ENCODE results near the gene CCM2. TPM values are rescaled to one million over a fixed set of nuclear protein-coding genes. Genes with fewer than 3 reads are reported as not detected.

The CCM2 gene
- total RNA-seq, 1 experiment from 2014 or later, result 62.9 TPM

DNA sequence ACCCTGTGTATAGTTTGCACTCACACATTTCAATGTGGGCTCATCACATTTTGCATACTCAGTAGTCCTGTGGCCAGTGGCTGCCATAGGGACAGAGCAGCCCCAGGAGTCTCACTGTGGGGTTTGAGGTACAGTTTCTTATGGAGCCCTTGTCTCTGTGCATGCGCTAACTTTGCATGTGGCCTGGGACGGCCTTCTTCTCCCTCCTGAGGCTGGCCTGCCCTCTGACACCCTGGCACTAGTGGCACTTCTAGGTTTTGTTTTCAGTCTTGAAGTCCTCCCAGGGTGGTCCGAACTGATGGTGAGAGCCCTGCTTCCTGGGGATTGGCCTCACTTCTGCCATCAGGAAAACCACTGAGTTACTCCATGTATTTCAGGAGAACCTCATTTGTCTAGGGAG lies 67.6 kb downstream of the CCM2 start:
- DNase-seq, result no peak
- H3K9me3 Mint-ChIP-seq (ENCODE audit: low read depth, unreplicated experiment), result no peaks in the 10 kb centered on the region
- intact Hi-C loops (cut with micrococcal nuclease; ENCODE audit: unreplicated experiment), result no loop called here
- H3K4me3 Mint-ChIP-seq (ENCODE audit: low read depth, unreplicated experiment), result no peak overlapping the region
- no peaks in the 10 kb centered on the region for H3K27me3 Mint-ChIP-seq (ENCODE audit: unreplicated experiment)
- no TSS peak for BruUV-seq (replicated peaks)
- no peaks in the 10 kb centered on the region for H3K4me1 Mint-ChIP-seq (ENCODE audit: low read depth, unreplicated experiment)
- CTCF ChIA-PET, result no interaction called here
- TF ChIP-seq, protein P1, sequence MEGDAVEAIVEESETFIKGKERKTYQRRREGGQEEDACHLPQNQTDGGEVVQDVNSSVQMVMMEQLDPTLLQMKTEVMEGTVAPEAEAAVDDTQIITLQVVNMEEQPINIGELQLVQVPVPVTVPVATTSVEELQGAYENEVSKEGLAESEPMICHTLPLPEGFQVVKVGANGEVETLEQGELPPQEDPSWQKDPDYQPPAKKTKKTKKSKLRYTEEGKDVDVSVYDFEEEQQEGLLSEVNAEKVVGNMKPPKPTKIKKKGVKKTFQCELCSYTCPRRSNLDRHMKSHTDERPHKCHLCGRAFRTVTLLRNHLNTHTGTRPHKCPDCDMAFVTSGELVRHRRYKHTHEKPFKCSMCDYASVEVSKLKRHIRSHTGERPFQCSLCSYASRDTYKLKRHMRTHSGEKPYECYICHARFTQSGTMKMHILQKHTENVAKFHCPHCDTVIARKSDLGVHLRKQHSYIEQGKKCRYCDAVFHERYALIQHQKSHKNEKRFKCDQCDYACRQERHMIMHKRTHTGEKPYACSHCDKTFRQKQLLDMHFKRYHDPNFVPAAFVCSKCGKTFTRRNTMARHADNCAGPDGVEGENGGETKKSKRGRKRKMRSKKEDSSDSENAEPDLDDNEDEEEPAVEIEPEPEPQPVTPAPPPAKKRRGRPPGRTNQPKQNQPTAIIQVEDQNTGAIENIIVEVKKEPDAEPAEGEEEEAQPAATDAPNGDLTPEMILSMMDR (IDR thresholded peaks at IDR 0.05; ENCODE audit: unreplicated experiment), result no peak
- H3K27ac Mint-ChIP-seq (ENCODE audit: unreplicated experiment), result no peak overlapping the region
- peaks cover 6% of the 10 kb centered on the region for H3K36me3 Mint-ChIP-seq (ENCODE audit: insufficient read depth, unreplicated experiment)

DNA sequence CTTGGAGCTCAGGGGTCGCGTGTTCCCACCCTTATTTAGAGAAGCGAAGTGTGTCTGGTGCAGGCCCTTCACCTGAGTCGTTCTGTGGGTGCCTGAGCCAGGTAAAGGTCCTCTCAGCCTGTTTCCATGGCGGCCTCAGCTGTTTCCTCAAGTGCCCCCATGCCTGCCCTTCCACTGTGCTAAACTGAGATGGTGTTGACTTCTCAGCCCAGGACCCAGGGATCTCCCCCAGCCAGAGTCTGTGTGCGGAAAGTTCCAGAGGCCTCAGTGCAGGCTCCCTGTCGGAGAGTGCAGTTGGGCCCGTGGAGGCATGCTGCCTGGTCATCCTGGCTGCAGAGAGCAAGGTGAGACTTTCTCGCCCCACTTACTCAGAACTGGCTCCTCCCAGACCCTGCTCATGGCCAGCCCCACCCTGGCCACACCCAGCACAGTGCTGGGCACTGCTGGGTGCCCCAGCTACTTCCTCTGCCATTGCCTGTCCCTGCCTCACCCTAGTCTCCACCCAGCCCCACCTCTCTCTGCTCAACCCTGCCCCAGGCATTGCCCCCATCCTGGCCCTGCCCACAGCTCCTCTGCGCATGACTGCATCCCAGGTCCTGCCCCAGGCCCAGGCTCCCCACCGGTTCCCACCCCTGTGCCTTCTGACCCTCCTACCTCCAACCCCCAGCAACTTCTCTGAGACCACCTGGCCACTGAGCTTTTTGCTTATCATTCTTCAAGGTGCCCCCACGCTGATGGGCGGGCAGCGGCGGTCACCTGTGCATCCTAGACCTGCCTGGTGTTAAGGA lies 68.4 kb downstream of the CCM2 start:
- Mint-ChIP-seq H3K36me3 (ENCODE audit: insufficient read depth, unreplicated experiment) (peaks cover 6% of the 10 kb centered on the region), H3K27ac (ENCODE audit: unreplicated experiment) (no peak overlapping the region), H3K4me1 (ENCODE audit: low read depth, unreplicated experiment) (peaks cover 7% of the 10 kb centered on the region), H3K9me3 (ENCODE audit: low read depth, unreplicated experiment) (no peaks in the 10 kb centered on the region), H3K27me3 (ENCODE audit: unreplicated experiment) (no peaks in the 10 kb centered on the region), H3K4me3 (ENCODE audit: low read depth, unreplicated experiment) (no peak overlapping the region)
- TF ChIP-seq, protein P1 (IDR thresholded peaks at IDR 0.05; ENCODE audit: unreplicated experiment), result no peak
- CTCF ChIA-PET, result no interaction called here
- BruUV-seq (replicated peaks), result no TSS peak
- intact Hi-C loops (cut with micrococcal nuclease; ENCODE audit: unreplicated experiment), result no loop called here
- no peak for DNase-seq

DNA sequence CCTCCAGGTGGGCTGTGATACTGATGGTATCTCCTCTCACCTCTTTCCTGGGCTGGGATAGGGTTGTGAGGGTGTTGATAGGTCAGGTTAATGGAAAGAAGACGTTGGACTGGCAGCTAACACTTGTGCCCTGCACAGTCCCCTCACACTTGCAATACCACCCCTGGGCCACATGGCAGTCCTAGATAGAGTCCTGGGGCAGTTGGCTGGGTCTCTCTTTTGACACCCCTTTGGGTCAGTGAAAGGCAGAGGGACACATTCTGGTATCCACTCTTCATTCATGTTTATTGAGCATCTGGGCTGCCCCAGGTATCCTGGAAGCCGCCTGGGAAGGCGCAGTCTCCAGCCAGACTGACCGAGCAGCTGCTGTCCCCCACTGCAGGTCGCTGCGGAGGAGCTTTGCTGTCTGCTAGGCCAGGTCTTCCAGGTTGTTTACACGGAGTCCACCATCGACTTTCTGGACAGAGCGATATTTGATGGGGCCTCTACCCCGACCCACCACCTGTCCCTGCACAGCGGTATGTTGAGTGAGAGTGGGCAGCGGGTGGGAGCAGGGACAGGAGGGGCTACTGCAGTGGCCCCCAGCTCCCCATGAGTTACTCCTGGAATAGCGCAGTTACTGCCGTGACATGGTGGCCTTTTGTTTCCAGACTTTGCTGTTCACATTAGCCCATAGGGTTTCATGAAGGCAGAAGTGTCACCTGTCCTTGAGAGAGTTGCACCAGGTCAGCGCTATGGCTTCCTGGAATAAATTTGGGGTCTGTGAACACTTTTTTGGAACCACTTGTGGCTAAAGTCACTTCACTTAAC lies 69.6 kb downstream of the CCM2 start:
- peaks cover 12% of the 10 kb centered on the region for H3K36me3 Mint-ChIP-seq (ENCODE audit: insufficient read depth, unreplicated experiment)
- intact Hi-C loops (cut with micrococcal nuclease; ENCODE audit: unreplicated experiment), result no loop called here
- no TSS peak for BruUV-seq (replicated peaks)
- no peak overlapping the region for H3K27ac Mint-ChIP-seq (ENCODE audit: unreplicated experiment)
- no peaks in the 10 kb centered on the region for H3K9me3 Mint-ChIP-seq (ENCODE audit: low read depth, unreplicated experiment)
- H3K4me3 Mint-ChIP-seq (ENCODE audit: low read depth, unreplicated experiment), result no peak overlapping the region
- CTCF ChIA-PET, result no interaction called here
- H3K4me1 Mint-ChIP-seq (ENCODE audit: low read depth, unreplicated experiment), result peaks cover 14% of the 10 kb centered on the region
- DNase-seq, result no peak
- TF ChIP-seq, protein P1 (IDR thresholded peaks at IDR 0.05; ENCODE audit: unreplicated experiment), result peak; percentile 24
- no peaks in the 10 kb centered on the region for H3K27me3 Mint-ChIP-seq (ENCODE audit: unreplicated experiment)

DNA sequence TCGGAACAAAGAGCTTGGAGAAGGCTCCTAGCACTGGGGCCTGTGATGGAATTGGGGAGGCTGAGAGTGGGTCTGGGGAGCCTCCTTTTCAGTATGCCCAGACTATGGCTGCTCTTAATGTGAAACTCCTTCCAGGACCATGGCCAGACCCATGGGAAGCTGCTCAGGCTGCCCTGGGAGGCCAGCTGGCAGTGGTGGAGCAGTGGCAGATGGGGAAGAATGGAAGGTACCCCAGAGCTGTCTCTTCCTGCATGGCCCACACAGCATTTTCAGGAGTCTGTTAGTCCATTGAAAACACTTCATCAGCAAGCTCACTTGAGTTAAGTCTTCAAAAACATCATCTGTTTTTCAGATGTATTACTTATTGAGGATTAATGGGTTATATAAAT lies 70.2 kb downstream of the CCM2 start:
- intact Hi-C loops (cut with micrococcal nuclease; ENCODE audit: unreplicated experiment), result no loop called here
- TF ChIP-seq, protein P1 (IDR thresholded peaks at IDR 0.05; ENCODE audit: unreplicated experiment), result no peak
- Mint-ChIP-seq H3K36me3 (ENCODE audit: insufficient read depth, unreplicated experiment) (peaks cover 15% of the 10 kb centered on the region), H3K9me3 (ENCODE audit: low read depth, unreplicated experiment) (no peaks in the 10 kb centered on the region), H3K4me3 (ENCODE audit: low read depth, unreplicated experiment) (no peak overlapping the region), H3K27me3 (ENCODE audit: unreplicated experiment) (no peaks in the 10 kb centered on the region), H3K27ac (ENCODE audit: unreplicated experiment) (no peak overlapping the region), H3K4me1 (ENCODE audit: low read depth, unreplicated experiment) (peaks cover 14% of the 10 kb centered on the region)
- CTCF ChIA-PET, result interaction anchor here (0.5 to 0.9 kb wide), 2 partner anchors 46 to 84 kb away, joined by 3 read pairs; no protein-coding TSS in a partner anchor
- BruUV-seq (replicated peaks), result no TSS peak
- no peak for DNase-seq
